Stimulated activated naive CD8-positive, alpha-beta T cell treated with anti-CD3 and anti-CD28 coated beads, Interleukin-15, Interleukin-2, amounts not matched to agents 100 ng/mL and 50 ng/mL, for 24 hours (primary cell): ENCODE data around the gene ZNF474.

Source experiments
- H3K27ac Mint-ChIP-seq: one replicate; pipeline ENCODE4 v1.8.0; 2021; ENCODE audit warnings: mild to moderate bottlenecking, mixed read lengths
- H3K27me3 Mint-ChIP-seq: one replicate; pipeline ENCODE4 v1.8.0; 2021; ENCODE audit warnings: mixed read lengths
- H3K36me3 Mint-ChIP-seq: one replicate; pipeline ENCODE4 v1.8.0; 2021; ENCODE audit warnings: low read depth, mixed read lengths
- H3K4me1 Mint-ChIP-seq: one replicate; pipeline ENCODE4 v1.8.0; 2021; ENCODE audit warnings: low read depth, mixed read lengths
- H3K4me3 Mint-ChIP-seq: one replicate; pipeline ENCODE4 v1.8.0; 2021; ENCODE audit warnings: mild to moderate bottlenecking, mixed read lengths
- H3K9me3 Mint-ChIP-seq: one replicate; pipeline ENCODE4 v1.8.0; 2021; ENCODE audit warnings: mixed read lengths

Gene ZNF474

DNA sequence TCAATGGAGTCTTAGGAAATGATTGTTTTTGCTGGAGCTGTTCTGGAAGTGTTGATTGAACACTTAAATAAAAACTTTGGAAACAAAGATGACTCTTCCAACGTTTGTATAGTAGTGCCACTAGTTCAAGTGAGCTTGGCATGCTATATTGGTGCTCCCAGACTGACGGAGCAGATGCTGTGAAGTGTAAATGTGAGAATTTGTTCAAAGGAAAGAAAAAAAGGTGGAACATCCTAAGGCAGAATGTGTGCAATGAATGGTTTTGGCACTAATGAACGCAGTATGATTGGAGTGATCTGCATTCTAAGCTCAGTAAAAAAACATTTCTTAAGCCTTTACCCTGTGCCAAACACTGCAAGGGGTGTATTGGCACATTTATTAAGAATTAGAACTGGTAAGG lies 69.8 kb downstream of the ZNF474 start:
- no peak overlapping the region for H3K4me3 Mint-ChIP-seq

GRCh38 chr5:122200450-122200849 lies 71.1 kb downstream of the ZNF474 start:
- Mint-ChIP-seq H3K9me3 (no peaks in the 10 kb centered on the region), H3K36me3 (no peaks in the 10 kb centered on the region), H3K4me1 (no peaks in the 10 kb centered on the region), H3K27me3 (peaks cover 4% of the 10 kb centered on the region), H3K27ac (no peak overlapping the region), H3K4me3 (no peak overlapping the region)

More for the DNA sequence above, 69.8 kb downstream of the ZNF474 start:
- Mint-ChIP-seq H3K36me3 (no peaks in the 10 kb centered on the region), H3K4me1 (no peaks in the 10 kb centered on the region), H3K9me3 (no peaks in the 10 kb centered on the region), H3K27ac (no peak overlapping the region), H3K27me3 (peaks cover 4% of the 10 kb centered on the region)

- H3K27ac Mint-ChIP-seq, result no peak overlapping the region
- no peaks in the 10 kb centered on the region for H3K9me3 Mint-ChIP-seq
- H3K27me3 Mint-ChIP-seq, result peaks cover 4% of the 10 kb centered on the region
- no peaks in the 10 kb centered on the region for H3K36me3 Mint-ChIP-seq
- no peak overlapping the region for H3K4me3 Mint-ChIP-seq
- H3K4me1 Mint-ChIP-seq, result no peaks in the 10 kb centered on the region
Observed at GRCh38 chr5:122200865-122201264, 71.5 kb downstream of the ZNF474 start.

DNA sequence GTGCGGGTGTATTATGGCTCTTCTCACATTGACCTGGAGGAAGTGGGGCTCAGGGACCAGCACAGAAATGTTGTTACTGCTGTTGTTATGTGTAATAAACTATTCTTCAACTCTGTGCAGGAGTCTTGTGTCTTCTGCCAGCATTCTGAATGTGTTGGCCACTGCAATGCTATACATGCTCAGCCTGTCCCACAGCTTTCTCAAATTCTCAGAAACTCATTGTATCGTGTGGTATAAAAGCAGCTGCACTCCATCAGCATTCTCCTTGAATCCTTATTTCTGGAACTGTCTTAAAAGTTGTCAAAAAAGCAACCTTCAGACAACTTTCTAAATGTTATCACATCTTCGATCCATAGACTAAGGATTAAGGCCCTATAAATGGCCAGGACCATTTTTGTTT lies 72.0 kb downstream of the ZNF474 start:
- Mint-ChIP-seq H3K27me3 (peaks cover 4% of the 10 kb centered on the region), H3K36me3 (no peaks in the 10 kb centered on the region), H3K27ac (no peak overlapping the region), H3K4me1 (no peaks in the 10 kb centered on the region), H3K9me3 (no peaks in the 10 kb centered on the region), H3K4me3 (no peak overlapping the region)

- Mint-ChIP-seq H3K27me3 (peaks cover 4% of the 10 kb centered on the region), H3K9me3 (no peaks in the 10 kb centered on the region), H3K36me3 (no peaks in the 10 kb centered on the region), H3K4me1 (no peaks in the 10 kb centered on the region), H3K4me3 (no peak overlapping the region), H3K27ac (no peak overlapping the region)
Observed at GRCh38 chr5:122202952-122203351, 73.6 kb downstream of the ZNF474 start.
